ENCODE measurements around the gene ANKFY1. TPM values are rescaled to one million over a fixed set of nuclear protein-coding genes. Genes with fewer than 3 reads are reported as not detected.
A peak's percentile ranks its signal among the peaks of the same experiment; 100 is the strongest.

The ANKFY1 gene
- total and polyA plus RNA-seq, 5 donors from 2014 or later, result 9.9 to 61.0 (median 11.3) TPM

DNA sequence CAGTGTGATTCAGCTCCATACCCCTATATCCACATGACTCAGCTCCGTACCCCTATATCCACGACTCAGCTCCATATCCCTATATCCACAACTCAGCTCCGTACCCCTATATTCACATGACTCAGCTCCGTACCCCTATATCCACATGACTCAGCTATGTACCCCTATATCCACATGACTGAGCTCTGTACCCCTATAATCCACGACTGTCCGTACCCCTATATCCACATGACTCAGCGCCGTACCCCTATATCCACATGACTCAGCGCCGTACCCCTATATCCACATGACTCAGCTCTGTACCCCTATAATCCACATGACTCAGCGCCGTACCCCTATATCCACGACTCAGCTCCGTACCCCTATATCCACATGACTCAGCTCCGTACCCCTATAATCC is 104.0 kb downstream of the ANKFY1 start:
- Histone ChIP-seq H3K27ac (ENCODE audit: insufficient read depth, low read length, poor library complexity, severe bottlenecking) (no peak overlapping the region), H3K27me3 (ENCODE audit: control insufficient read depth, insufficient read depth, low read length) (no peaks in the 10 kb centered on the region), H3K4me3 (ENCODE audit: low read depth, low read length) (no peak overlapping the region), H3K4me1 (ENCODE audit: control insufficient read depth, insufficient read depth, low read length, poor library complexity, severe bottlenecking) (peaks cover 3% of the 10 kb centered on the region), H3K36me3 (ENCODE audit: control insufficient read depth, insufficient read depth, low read length) (peaks cover 16% of the 10 kb centered on the region), H3K9me3 (ENCODE audit: control insufficient read depth in 2 of 2, low read length in 2 of 2) (no peaks in the 10 kb centered on the region)
- ATAC-seq (ENCODE audit: low read depth in 2 of 2) (no peak), DNase-seq (no peak)
- H3K27ac Mint-ChIP-seq, result no peak overlapping the region
- H3K4me3 Mint-ChIP-seq, result no peak overlapping the region
- peaks cover 36% of the 10 kb centered on the region for H3K36me3 Mint-ChIP-seq
- no peaks in the 10 kb centered on the region for H3K9me3 Mint-ChIP-seq
- no peaks in the 10 kb centered on the region for H3K27me3 Mint-ChIP-seq
- H3K4me1 Mint-ChIP-seq, result peaks cover 0 to 12% (median 9%) of the 10 kb centered on the region in 4 donors

DNA sequence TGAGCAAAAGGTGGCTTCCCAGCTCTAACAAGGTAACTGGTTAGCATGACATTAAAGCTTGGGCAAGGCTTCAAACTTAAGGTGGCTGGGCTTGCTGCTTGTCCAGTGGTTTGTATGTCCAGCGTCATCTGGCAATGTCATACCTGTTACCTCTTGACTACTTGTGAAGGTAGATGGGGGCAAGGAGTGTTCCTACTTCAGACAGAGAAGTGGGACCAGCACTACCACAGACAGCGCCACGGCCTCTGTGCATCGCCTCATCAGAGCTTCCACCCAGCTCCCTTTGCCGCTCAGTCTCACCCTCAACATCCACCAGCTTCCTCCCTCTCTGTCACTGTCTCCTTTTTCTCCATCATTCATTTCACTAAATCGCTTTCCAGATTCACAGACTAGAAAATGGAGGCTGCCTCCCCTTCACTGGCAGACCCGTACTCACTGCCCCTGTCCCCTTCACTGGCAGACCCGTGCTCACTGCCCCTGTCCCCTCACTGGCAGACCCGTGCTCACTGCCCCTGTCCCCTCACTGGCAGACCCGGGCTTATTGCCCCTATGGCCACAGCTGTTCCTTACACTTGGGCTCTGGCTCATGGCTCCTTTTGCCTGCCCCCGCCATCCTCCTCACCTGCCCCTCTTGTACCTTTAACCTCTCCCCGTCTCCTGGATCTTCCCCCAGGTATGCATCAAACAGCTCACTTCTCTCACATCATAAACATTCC is 106.0 kb downstream of the ANKFY1 start:
- Mint-ChIP-seq H3K4me3 (peak overlapping the region in 1 of 4 donors; percentile 13), H3K4me1 (peaks cover 0 to 12% (median 9%) of the 10 kb centered on the region in 4 donors), H3K27ac (peak overlapping the region in 1 of 3 donors; percentile 42), H3K27me3 (no peaks in the 10 kb centered on the region), H3K36me3 (peaks cover 30% of the 10 kb centered on the region), H3K9me3 (no peaks in the 10 kb centered on the region)
- peaks cover 3% of the 10 kb centered on the region for H3K4me1 ChIP-seq (ENCODE audit: control insufficient read depth, insufficient read depth, low read length, poor library complexity, severe bottlenecking)
- no peaks in the 10 kb centered on the region for H3K9me3 ChIP-seq (ENCODE audit: control insufficient read depth in 2 of 2, low read length in 2 of 2)
- H3K4me3 ChIP-seq (ENCODE audit: low read depth, low read length), result no peak overlapping the region
- H3K27ac ChIP-seq (ENCODE audit: insufficient read depth, low read length, poor library complexity, severe bottlenecking), result no peak overlapping the region
- no peaks in the 10 kb centered on the region for H3K27me3 ChIP-seq (ENCODE audit: control insufficient read depth, insufficient read depth, low read length)
- DNase-seq (no peak), ATAC-seq (ENCODE audit: low read depth in 2 of 2) (no peak)
- H3K36me3 ChIP-seq (ENCODE audit: control insufficient read depth, insufficient read depth, low read length), result peaks cover 4% of the 10 kb centered on the region

DNA sequence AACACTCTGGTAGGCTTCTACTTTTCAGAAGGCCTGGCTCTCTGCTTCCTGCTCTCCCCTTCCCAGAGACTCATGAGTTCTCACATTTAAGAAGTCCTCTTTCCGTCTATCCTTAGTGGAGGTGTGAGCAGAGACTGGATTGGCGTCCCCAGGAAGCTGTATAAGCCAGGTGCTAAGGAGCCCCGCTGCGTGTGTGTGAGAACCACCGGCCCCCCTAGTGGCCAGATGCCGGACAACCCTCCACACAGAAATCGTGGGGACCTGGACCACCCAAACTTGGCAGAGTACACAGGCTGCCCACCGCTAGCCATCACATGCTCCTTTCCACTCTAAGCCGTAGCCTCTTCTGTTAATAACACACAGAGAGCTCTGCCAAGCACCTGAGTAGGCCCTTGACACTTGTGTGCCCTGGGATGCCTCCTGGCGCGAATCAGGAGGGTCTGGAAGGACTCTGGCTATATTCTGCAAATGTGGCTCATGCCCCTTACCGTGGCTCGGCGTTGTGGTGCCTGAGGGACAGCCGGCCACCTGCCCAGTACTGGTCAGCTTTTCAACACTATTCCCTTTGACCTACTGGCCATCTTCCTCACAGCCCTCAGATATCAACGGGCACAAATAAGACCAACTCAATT is 106.9 kb downstream of the ANKFY1 start:
- H3K27me3 Mint-ChIP-seq, result no peaks in the 10 kb centered on the region
- Histone ChIP-seq H3K27me3 (ENCODE audit: control insufficient read depth, insufficient read depth, low read length) (no peaks in the 10 kb centered on the region), H3K36me3 (ENCODE audit: control insufficient read depth, insufficient read depth, low read length) (peaks cover 4% of the 10 kb centered on the region), H3K4me3 (ENCODE audit: low read depth, low read length) (no peak overlapping the region), H3K9me3 (ENCODE audit: control insufficient read depth in 2 of 2, low read length in 2 of 2) (no peaks in the 10 kb centered on the region), H3K27ac (ENCODE audit: insufficient read depth, low read length, poor library complexity, severe bottlenecking) (no peak overlapping the region), H3K4me1 (ENCODE audit: control insufficient read depth, insufficient read depth, low read length, poor library complexity, severe bottlenecking) (peaks cover 3% of the 10 kb centered on the region)
- no peak overlapping the region for H3K27ac Mint-ChIP-seq
- H3K36me3 Mint-ChIP-seq, result peaks cover 28% of the 10 kb centered on the region
- ATAC-seq (ENCODE audit: low read depth in 2 of 2) (no peak), DNase-seq (no peak)
- H3K4me1 Mint-ChIP-seq, result peaks cover 0 to 11% (median 9%) of the 10 kb centered on the region in 4 donors
- no peaks in the 10 kb centered on the region for H3K9me3 Mint-ChIP-seq
- no peak overlapping the region for H3K4me3 Mint-ChIP-seq

DNA sequence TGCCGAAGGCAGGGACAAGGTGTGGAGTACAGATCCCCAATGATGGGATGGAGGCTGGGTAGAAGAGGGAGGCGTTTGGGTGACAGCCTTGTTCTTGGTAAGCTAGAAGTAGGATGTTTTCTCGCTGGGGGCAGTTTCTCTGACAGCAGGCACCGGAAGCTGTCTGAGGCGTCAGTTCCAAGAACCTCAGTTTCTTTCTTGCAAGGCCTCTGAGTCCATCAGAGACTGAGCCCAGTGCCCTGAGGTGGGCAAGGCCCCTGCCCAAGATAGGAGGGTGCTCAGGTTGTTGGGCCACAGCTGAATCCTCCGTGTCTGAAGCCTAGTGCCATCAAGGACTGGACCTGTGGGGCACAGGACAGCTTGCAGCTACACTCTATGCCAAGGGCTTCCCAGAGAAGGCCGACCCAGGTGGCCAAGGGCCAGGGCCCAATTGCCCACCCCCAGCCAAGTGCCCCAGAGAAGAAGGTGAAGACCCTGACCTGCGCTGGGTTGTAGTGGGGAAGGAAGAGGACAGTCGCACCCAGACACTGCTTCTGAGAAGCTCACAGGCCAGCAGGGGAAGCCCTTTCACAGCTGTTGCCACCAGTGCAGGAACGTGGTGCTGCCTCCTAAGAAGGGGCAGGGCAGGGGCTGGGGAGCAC is 107.7 kb downstream of the ANKFY1 start:
- Histone ChIP-seq H3K9me3 (ENCODE audit: control insufficient read depth in 2 of 2, low read length in 2 of 2) (no peaks in the 10 kb centered on the region), H3K4me1 (ENCODE audit: control insufficient read depth, insufficient read depth, low read length, poor library complexity, severe bottlenecking) (peaks cover under 1% of the 10 kb centered on the region), H3K36me3 (ENCODE audit: control insufficient read depth, insufficient read depth, low read length) (peaks cover 4% of the 10 kb centered on the region), H3K27me3 (ENCODE audit: control insufficient read depth, insufficient read depth, low read length) (no peaks in the 10 kb centered on the region), H3K27ac (ENCODE audit: insufficient read depth, low read length, poor library complexity, severe bottlenecking) (no peak overlapping the region), H3K4me3 (ENCODE audit: low read depth, low read length) (no peak overlapping the region)
- Mint-ChIP-seq H3K4me3 (no peak overlapping the region), H3K36me3 (peaks cover 23% of the 10 kb centered on the region), H3K9me3 (no peaks in the 10 kb centered on the region), H3K27ac (no peak overlapping the region), H3K27me3 (no peaks in the 10 kb centered on the region), H3K4me1 (peaks cover 0 to 4% (median 2%) of the 10 kb centered on the region in 4 donors)
- ATAC-seq (ENCODE audit: low read depth in 2 of 2), result peak in 1 of 2 donors; percentile 29
- peak in 1 of 3 donors; percentile 75 for DNase-seq

DNA sequence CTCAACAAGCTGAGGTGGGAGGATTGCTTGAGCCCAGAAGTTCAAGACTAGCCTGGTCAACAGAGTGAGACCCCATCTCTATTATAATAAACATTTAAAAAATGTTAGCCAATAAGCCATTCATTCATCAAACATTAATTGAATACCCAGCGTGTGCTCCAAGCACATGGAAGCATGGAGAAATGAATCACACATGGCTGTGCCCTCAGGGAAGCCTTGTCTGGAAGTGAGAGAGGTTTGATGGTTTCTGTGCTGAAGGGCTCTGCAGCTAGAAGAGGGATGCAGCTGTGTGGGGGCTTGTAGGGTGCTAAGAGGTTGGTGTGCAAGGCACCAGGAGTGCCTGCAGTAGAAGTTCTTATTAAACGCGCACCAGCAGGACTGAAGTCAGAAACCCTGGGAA is 109.6 kb downstream of the ANKFY1 start:
- Histone ChIP-seq H3K4me1 (ENCODE audit: control insufficient read depth, insufficient read depth, low read length, poor library complexity, severe bottlenecking) (no peaks in the 10 kb centered on the region), H3K4me3 (ENCODE audit: low read depth, low read length) (no peak overlapping the region), H3K27ac (ENCODE audit: insufficient read depth, low read length, poor library complexity, severe bottlenecking) (no peak overlapping the region), H3K36me3 (ENCODE audit: control insufficient read depth, insufficient read depth, low read length) (peaks cover 7% of the 10 kb centered on the region), H3K27me3 (ENCODE audit: control insufficient read depth, insufficient read depth, low read length) (no peaks in the 10 kb centered on the region), H3K9me3 (ENCODE audit: control insufficient read depth in 2 of 2, low read length in 2 of 2) (no peaks in the 10 kb centered on the region)
- no peak overlapping the region for H3K4me3 Mint-ChIP-seq
- no peak overlapping the region for H3K27ac Mint-ChIP-seq
- peaks cover 21% of the 10 kb centered on the region for H3K36me3 Mint-ChIP-seq
- H3K9me3 Mint-ChIP-seq, result no peaks in the 10 kb centered on the region
- ATAC-seq (ENCODE audit: low read depth in 2 of 2), result no peak
- H3K4me1 Mint-ChIP-seq, result peaks cover 0 to 3% (median under 1%) of the 10 kb centered on the region in 4 donors
- H3K27me3 Mint-ChIP-seq, result no peaks in the 10 kb centered on the region
- no peak for DNase-seq

DNA sequence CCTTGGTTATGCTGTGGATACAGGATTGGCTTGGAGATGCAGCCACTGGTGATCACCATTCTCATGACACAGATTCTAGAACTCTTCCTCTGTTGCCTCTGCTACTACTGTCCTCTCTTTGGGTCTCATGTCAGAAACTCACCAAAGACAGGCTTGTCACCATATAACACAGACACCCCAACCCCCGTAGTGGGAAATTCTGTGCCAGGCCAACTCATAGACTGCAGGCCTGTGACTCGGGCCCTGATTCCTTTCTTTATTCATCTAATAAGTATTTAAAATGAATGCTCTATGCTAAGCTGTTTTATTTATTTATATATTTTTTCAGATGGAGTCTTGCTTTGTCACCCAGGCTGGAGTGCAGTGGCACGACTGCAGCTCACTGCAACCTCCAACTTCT is 111.3 kb downstream of the ANKFY1 start:
- ATAC-seq (ENCODE audit: low read depth in 2 of 2), result no peak
- no peaks in the 10 kb centered on the region for H3K4me1 ChIP-seq (ENCODE audit: control insufficient read depth, insufficient read depth, low read length, poor library complexity, severe bottlenecking)
- Mint-ChIP-seq H3K4me3 (no peak overlapping the region), H3K36me3 (peaks cover 12% of the 10 kb centered on the region), H3K4me1 (peaks cover 0 to 4% (median 3%) of the 10 kb centered on the region in 4 donors), H3K9me3 (peaks cover 0 to 2% (median 0%) of the 10 kb centered on the region in 7 donors), H3K27ac (no peak overlapping the region), H3K27me3 (no peaks in the 10 kb centered on the region)
- H3K9me3 ChIP-seq (ENCODE audit: control insufficient read depth in 2 of 2, low read length in 2 of 2), result no peaks in the 10 kb centered on the region
- H3K27me3 ChIP-seq (ENCODE audit: control insufficient read depth, insufficient read depth, low read length), result no peaks in the 10 kb centered on the region
- no peak for DNase-seq
- no peak overlapping the region for H3K27ac ChIP-seq (ENCODE audit: insufficient read depth, low read length, poor library complexity, severe bottlenecking)
- peaks cover 6% of the 10 kb centered on the region for H3K36me3 ChIP-seq (ENCODE audit: control insufficient read depth, insufficient read depth, low read length)
- H3K4me3 ChIP-seq (ENCODE audit: low read depth, low read length), result no peak overlapping the region

DNA sequence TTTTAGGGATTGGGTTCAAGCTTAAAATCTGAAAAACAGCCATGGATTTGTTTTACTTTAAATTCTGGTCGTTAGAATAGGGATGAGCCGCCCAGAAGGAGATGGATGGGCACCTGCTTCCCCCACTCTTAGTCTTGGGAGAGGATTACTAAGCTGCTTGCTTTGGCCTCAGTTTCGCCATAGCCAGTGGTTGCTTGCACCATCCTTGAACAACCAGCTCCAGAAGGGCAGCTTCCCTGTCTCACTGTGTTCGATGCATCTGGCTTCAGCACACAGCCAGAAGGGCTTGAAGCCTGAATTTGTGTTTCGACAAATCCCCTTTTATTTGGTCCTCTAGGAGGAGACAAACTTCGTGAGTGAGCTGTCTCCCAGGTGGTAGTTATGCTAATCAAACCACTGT is 113.7 kb downstream of the ANKFY1 start:
- H3K27ac ChIP-seq (ENCODE audit: insufficient read depth, low read length, poor library complexity, severe bottlenecking), result no peak overlapping the region
- Mint-ChIP-seq H3K36me3 (peaks cover 12% of the 10 kb centered on the region), H3K27me3 (no peaks in the 10 kb centered on the region), H3K9me3 (peaks cover 0 to 2% (median 0%) of the 10 kb centered on the region in 7 donors), H3K4me3 (no peak overlapping the region), H3K27ac (no peak overlapping the region), H3K4me1 (peaks cover 0 to 4% (median 3%) of the 10 kb centered on the region in 4 donors)
- no peak overlapping the region for H3K4me3 ChIP-seq (ENCODE audit: low read depth, low read length)
- H3K27me3 ChIP-seq (ENCODE audit: control insufficient read depth, insufficient read depth, low read length), result no peaks in the 10 kb centered on the region
- H3K4me1 ChIP-seq (ENCODE audit: control insufficient read depth, insufficient read depth, low read length, poor library complexity, severe bottlenecking), result no peaks in the 10 kb centered on the region
- DNase-seq (no peak), ATAC-seq (ENCODE audit: low read depth in 2 of 2) (no peak)
- H3K36me3 ChIP-seq (ENCODE audit: control insufficient read depth, insufficient read depth, low read length), result peaks cover 3% of the 10 kb centered on the region
- no peaks in the 10 kb centered on the region for H3K9me3 ChIP-seq (ENCODE audit: control insufficient read depth in 2 of 2, low read length in 2 of 2)

Measured in CD4-positive, CD25-positive, alpha-beta regulatory T cell (primary cell).